ENCODE measurements around the gene ZNF548. TPM values are rescaled to one million over a fixed set of nuclear protein-coding genes. Genes with fewer than 3 reads are reported as not detected.
"Not testable (repeated sequence)": the region's sequence is repeated elsewhere in the genome, so short reads cannot be mapped to it uniquely, and the experiment has no call there.

ZNF548 gene
- total and polyA plus RNA-seq, 9 donors = 13.4 to 28.2 (median 23.7) TPM

GRCh38 chr19:57366776-57367175 lies 22.9 kb upstream of the ZNF548 start:
- H3K36me3 ChIP-seq = no peaks in the 10 kb centered on the region
- H3K27me3 ChIP-seq = no peaks in the 10 kb centered on the region
- H3K27ac ChIP-seq = no peak overlapping the region
- H3K4me1 ChIP-seq (ENCODE audit: insufficient read depth) = peaks cover 6% of the 10 kb centered on the region
- no peak overlapping the region for H3K4me3 ChIP-seq
- no peak for DNase-seq
- intact Hi-C loops (cut with DNase I) = no loop called here
- no peak for TF ChIP-seq EP300 (IDR thresholded peaks at IDR 0.05)
- TF ChIP-seq, protein P1, sequence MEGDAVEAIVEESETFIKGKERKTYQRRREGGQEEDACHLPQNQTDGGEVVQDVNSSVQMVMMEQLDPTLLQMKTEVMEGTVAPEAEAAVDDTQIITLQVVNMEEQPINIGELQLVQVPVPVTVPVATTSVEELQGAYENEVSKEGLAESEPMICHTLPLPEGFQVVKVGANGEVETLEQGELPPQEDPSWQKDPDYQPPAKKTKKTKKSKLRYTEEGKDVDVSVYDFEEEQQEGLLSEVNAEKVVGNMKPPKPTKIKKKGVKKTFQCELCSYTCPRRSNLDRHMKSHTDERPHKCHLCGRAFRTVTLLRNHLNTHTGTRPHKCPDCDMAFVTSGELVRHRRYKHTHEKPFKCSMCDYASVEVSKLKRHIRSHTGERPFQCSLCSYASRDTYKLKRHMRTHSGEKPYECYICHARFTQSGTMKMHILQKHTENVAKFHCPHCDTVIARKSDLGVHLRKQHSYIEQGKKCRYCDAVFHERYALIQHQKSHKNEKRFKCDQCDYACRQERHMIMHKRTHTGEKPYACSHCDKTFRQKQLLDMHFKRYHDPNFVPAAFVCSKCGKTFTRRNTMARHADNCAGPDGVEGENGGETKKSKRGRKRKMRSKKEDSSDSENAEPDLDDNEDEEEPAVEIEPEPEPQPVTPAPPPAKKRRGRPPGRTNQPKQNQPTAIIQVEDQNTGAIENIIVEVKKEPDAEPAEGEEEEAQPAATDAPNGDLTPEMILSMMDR (IDR thresholded peaks at IDR 0.05) = no peak
- no peak for TF ChIP-seq POLR2A (IDR thresholded peaks at IDR 0.05)
- H3K9me3 ChIP-seq = peaks cover 0 to 12% of the 10 kb centered on the region in 2 donors
- 89 to 93% (median 92%) methylated on average over 2 of the region's 2 CpGs for WGBS, 3 donors

GRCh38 chr19:57374179-57374578 lies 15.5 kb upstream of the ZNF548 start:
- DNase-seq = no peak
- TF ChIP-seq, protein P1 (IDR thresholded peaks at IDR 0.05) = no peak
- TF ChIP-seq POLR2A (IDR thresholded peaks at IDR 0.05) (no peak), EP300 (IDR thresholded peaks at IDR 0.05) (no peak)
- Histone ChIP-seq H3K4me3 (no peak overlapping the region), H3K9me3 (peaks cover 0 to 36% of the 10 kb centered on the region in 2 donors), H3K4me1 (ENCODE audit: insufficient read depth) (no peaks in the 10 kb centered on the region), H3K36me3 (no peaks in the 10 kb centered on the region), H3K27ac (no peak overlapping the region), H3K27me3 (no peaks in the 10 kb centered on the region)
- WGBS, 3 donors = 97 to 99% (median 98%) methylated on average over 6 of the region's 6 CpGs
- intact Hi-C loops (cut with DNase I) = no loop called here

- H3K9me3 ChIP-seq = peaks cover 0 to 38% of the 10 kb centered on the region in 2 donors
- H3K27me3 ChIP-seq; H3K36me3 ChIP-seq; H3K27ac ChIP-seq; intact Hi-C loops (cut with DNase I); H3K4me1 ChIP-seq (ENCODE audit: insufficient read depth); DNase-seq; H3K4me3 ChIP-seq: not testable (repeated sequence)
- WGBS, 3 donors = 95 to 98% (median 97%) methylated on average over 2 of the region's 2 CpGs
Observed at GRCh38 chr19:57374647-57375046, 15.0 kb upstream of the ZNF548 start.

GRCh38 chr19:57376151-57376550 lies 13.5 kb upstream of the ZNF548 start:
- Histone ChIP-seq H3K9me3 (peaks cover 0 to 41% of the 10 kb centered on the region in 2 donors), H3K4me3 (no peak overlapping the region), H3K27me3 (no peaks in the 10 kb centered on the region), H3K27ac (no peak overlapping the region), H3K36me3 (no peaks in the 10 kb centered on the region), H3K4me1 (ENCODE audit: insufficient read depth) (no peaks in the 10 kb centered on the region)
- TF ChIP-seq, protein P1 (IDR thresholded peaks at IDR 0.05) = no peak
- TF ChIP-seq POLR2A (IDR thresholded peaks at IDR 0.05) = no peak
- TF ChIP-seq EP300 (IDR thresholded peaks at IDR 0.05) = no peak
- intact Hi-C loops (cut with DNase I) = no loop called here
- WGBS, 3 donors = 92 to 93% (median 92%) methylated on average over 6 of the region's 6 CpGs
- DNase-seq = no peak

GRCh38 chr19:57377498-57378146 lies 12.0 kb upstream of the ZNF548 start:
- 95 to 96% (median 95%) methylated on average over 3 of the region's 3 CpGs for WGBS, 3 donors
- H3K4me3 ChIP-seq = no peak overlapping the region
- H3K27me3 ChIP-seq = no peaks in the 10 kb centered on the region
- H3K4me1 ChIP-seq (ENCODE audit: insufficient read depth) = no peaks in the 10 kb centered on the region
- H3K9me3 ChIP-seq = peaks cover 0 to 41% of the 10 kb centered on the region in 2 donors
- intact Hi-C loops (cut with DNase I) = no loop called here
- DNase-seq = no peak
- TF ChIP-seq EP300 (IDR thresholded peaks at IDR 0.05) = no peak
- TF ChIP-seq POLR2A (IDR thresholded peaks at IDR 0.05) = no peak
- TF ChIP-seq, protein P1 (IDR thresholded peaks at IDR 0.05) = no peak
- no peak overlapping the region for H3K27ac ChIP-seq
- H3K36me3 ChIP-seq = no peaks in the 10 kb centered on the region
